ENCODE data around the gene ANKIB1.

- TF ChIP-seq CTCF (IDR thresholded peaks at IDR 0.05) (no peak), POLR2A (IDR thresholded peaks at IDR 0.05) (no peak)
Observed at GRCh38 chr7:92360387-92360786, 114.6 kb downstream of the ANKIB1 start.
